Neural cell (in vitro differentiated cells): ENCODE results near the gene PDCD1LG2.

Source experiments
- EP300 ChIP-seq: fragments of 450-650 bp; conservative IDR thresholded peaks from 2 replicates; pipeline ENCODE4 v1.6.1; 2014; ENCODE audit warnings: antibody characterized with exemption, mild to moderate bottlenecking, moderate library complexity; ENCODE audit not compliant: poor library complexity, severe bottlenecking
- EZH2 ChIP-seq: fragments of 200-600, 300-800 bp; shearing (Covaris generic), sonication (generic); IDR thresholded peaks from 2 replicates; pipeline ENCODE4 v1.6.1; 2014; ENCODE audit warnings: antibody characterized with exemption, low read length, borderline replicate concordance, mild to moderate bottlenecking; ENCODE audit not compliant: insufficient read depth, poor library complexity, severe bottlenecking
- RAD21 ChIP-seq: fragments of 450-650 bp; conservative IDR thresholded peaks from 2 replicates; pipeline ENCODE4 v1.6.1; 2014; ENCODE audit warnings: antibody characterized with exemption, mild to moderate bottlenecking, moderate library complexity
- TAF1 ChIP-seq: IDR thresholded peaks from 2 replicates; pipeline ENCODE4 v1.6.1; 2012; ENCODE audit warnings: low read depth
- TF ChIP-seq, protein P1 (sequence below): fragments of 450-650 bp; IDR thresholded peaks from 2 replicates; pipeline ENCODE4 v1.5.1; 2014; ENCODE audit warnings: antibody characterized with exemption, mild to moderate bottlenecking, moderate library complexity; ENCODE audit not compliant: poor library complexity, severe bottlenecking
- TF ChIP-seq, protein P2 (sequence below): IDR thresholded peaks from 2 replicates; pipeline ENCODE4 v1.6.1; 2012; ENCODE audit warnings: borderline replicate concordance

DNA sequence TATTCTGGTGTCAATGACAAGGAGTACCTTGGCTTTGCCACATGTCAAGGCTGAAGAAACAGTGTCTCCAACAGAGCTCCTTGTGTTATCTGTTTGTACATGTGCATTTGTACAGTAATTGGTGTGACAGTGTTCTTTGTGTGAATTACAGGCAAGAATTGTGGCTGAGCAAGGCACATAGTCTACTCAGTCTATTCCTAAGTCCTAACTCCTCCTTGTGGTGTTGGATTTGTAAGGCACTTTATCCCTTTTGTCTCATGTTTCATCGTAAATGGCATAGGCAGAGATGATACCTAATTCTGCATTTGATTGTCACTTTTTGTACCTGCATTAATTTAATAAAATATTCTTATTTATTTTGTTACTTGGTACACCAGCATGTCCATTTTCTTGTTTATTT, 40.2 kb upstream of the PDCD1LG2 start:
- TF ChIP-seq, protein P1, sequence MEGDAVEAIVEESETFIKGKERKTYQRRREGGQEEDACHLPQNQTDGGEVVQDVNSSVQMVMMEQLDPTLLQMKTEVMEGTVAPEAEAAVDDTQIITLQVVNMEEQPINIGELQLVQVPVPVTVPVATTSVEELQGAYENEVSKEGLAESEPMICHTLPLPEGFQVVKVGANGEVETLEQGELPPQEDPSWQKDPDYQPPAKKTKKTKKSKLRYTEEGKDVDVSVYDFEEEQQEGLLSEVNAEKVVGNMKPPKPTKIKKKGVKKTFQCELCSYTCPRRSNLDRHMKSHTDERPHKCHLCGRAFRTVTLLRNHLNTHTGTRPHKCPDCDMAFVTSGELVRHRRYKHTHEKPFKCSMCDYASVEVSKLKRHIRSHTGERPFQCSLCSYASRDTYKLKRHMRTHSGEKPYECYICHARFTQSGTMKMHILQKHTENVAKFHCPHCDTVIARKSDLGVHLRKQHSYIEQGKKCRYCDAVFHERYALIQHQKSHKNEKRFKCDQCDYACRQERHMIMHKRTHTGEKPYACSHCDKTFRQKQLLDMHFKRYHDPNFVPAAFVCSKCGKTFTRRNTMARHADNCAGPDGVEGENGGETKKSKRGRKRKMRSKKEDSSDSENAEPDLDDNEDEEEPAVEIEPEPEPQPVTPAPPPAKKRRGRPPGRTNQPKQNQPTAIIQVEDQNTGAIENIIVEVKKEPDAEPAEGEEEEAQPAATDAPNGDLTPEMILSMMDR = no peak
- TF ChIP-seq EZH2 (no peak), EP300 (no peak), TAF1 (no peak), RAD21 (no peak)
- TF ChIP-seq, protein P2, sequence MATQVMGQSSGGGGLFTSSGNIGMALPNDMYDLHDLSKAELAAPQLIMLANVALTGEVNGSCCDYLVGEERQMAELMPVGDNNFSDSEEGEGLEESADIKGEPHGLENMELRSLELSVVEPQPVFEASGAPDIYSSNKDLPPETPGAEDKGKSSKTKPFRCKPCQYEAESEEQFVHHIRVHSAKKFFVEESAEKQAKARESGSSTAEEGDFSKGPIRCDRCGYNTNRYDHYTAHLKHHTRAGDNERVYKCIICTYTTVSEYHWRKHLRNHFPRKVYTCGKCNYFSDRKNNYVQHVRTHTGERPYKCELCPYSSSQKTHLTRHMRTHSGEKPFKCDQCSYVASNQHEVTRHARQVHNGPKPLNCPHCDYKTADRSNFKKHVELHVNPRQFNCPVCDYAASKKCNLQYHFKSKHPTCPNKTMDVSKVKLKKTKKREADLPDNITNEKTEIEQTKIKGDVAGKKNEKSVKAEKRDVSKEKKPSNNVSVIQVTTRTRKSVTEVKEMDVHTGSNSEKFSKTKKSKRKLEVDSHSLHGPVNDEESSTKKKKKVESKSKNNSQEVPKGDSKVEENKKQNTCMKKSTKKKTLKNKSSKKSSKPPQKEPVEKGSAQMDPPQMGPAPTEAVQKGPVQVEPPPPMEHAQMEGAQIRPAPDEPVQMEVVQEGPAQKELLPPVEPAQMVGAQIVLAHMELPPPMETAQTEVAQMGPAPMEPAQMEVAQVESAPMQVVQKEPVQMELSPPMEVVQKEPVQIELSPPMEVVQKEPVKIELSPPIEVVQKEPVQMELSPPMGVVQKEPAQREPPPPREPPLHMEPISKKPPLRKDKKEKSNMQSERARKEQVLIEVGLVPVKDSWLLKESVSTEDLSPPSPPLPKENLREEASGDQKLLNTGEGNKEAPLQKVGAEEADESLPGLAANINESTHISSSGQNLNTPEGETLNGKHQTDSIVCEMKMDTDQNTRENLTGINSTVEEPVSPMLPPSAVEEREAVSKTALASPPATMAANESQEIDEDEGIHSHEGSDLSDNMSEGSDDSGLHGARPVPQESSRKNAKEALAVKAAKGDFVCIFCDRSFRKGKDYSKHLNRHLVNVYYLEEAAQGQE = no peak
